GM19023 (cell line): ENCODE measurements around the gene ESRRG.

Experiments
- ATAC-seq: cut with Tn5 transposase; IDR thresholded peaks from one replicate; pipeline ENCODE4 v1.9.1; 2021; ENCODE audit warnings: mild to moderate bottlenecking, moderate library complexity; ENCODE audit not compliant: unreplicated experiment

The ESRRG gene

DNA sequence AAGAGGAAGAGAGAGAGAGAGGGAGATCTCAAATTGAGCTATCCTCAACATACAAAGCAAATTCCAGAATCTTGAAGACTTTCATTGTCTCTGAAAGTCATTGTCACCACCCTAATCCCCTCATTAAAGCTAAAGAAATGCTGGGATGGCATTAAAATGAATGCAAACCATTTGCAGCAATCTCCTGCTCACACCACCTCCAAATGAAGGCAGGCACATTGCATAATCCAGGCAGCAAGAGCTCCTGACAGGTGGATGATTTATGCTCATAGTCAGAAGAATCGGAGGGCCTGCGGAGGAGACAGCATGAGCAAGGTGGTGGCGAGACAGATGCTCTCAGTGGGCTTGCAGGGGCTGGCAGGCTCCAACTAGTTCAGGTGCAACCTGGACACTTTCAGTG, 90.2 kb downstream of the ESRRG start:
- no peak for ATAC-seq

DNA sequence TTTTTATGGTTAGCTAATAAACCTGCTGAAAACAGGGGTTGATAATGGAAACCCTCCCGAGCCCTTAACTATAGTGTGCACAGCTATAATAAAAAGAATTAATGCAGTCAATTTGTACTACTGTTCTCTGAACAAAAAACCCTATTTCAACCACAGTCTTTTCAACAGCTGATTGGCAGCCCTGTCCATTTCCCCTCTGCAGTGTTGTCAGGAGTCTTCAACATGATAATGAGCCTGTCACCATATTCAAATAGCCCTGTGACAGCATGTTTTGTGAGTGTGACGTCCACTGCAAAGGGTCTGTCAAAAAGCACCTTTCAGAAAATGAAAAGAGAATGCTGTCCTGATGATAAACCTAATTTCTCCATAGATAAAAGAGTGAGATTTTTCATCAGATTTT, 92.7 kb downstream of the ESRRG start:
- no peak for ATAC-seq

DNA sequence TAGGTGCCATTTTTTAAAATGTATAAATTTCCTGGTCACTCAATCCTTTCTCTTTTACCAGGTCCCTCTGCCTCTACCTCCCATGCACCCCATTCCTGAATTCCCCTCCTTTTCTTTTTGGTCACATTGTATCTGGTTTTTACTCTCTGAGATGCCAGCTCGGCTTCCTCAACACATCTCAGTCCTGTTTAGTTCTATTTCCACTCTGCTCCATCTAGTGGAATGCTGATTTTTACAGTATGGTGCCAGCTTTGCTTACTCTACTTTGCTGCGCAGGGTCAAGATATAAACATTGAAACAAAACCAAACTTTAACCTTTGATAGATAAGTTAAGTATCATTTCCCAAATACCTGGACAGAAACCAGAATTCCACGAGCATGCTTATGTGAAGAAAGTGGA, 96.0 kb downstream of the ESRRG start:
- no peak for ATAC-seq

DNA sequence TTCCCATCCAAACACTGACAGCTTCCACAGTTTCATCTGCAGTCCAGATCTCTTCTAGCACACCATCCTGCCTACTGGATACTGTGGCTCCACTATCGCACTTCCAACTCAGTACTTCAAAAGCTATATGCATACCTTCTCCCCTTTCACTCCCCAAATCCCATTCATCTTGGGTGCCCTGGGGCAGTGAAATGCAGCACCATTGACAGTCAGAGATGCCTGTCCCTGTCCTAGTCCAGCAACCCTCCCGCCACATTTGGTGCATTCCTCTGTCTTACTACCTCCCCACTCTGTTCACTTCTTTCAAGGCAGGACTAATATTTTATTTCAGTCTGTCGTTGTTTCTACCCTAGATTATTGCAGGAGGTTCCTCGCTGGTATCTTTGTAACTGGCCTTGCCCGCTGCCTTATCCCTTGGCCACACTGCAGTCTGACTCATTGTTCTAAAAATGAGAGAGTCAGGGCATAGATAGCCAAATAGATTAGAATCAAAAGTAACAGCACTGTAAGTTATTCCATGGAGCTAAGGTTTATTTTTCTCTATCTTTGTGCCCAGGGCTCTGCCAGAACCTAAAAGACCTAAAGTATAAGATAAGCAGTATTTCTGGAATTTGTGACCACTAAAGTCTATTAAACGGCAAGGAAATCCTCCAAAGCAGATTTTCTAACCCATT, 96.7 kb downstream of the ESRRG start:
- ATAC-seq = no peak

DNA sequence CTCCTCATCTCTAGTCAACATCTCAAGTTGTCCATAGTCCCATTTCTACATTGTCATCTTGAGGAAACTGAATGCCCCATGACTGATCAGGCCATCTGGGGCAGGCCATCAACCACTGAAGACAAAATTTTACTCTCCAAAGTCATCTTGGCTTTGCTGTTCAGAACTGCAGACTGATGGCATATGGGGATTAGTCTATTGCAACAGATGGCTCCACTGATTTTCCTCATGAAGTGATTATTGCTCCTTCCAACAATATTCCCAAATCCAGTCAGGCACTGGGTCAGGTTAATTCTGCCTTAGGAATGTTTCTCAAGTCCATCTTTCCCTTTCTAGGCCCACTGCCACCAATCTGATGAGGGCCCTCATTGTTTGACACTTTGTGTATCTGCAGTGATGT, 101.7 kb downstream of the ESRRG start:
- no peak for ATAC-seq

DNA sequence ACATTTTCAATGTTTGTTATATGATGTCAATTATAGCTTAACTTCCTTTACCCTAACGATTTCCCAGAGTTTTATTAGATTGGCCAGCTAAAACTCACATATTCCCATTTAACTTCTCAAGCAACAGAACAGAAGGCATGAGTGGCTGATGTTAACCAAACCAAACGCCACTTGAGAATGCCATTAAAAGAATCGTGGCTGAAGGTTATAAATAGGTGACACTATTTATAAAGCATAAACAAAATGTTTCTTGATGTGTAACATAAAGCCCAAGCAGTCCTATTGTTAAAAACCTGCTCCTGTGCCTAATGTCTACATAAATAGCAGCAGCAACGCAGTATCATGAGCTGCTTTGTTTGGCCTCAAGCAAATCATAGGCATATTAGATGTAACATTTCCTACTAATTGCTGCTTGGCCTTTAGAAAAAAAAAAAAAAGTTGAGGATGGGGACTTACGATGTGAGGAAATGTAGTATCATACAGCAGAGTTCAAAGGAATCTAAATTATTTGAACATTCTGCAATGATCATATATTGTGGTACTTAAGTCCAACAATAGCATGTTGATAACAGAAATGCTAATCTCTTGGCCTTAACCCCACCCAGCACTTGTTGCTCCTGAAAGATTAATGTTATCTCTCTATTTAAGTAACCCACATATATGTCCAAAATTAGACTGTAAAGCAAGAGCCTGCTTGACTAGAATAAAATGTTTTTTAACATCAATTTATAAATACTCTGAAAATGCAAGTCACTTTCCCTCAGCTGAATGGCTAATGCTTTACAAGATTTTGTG, 106.0 kb downstream of the ESRRG start:
- no peak for ATAC-seq

DNA sequence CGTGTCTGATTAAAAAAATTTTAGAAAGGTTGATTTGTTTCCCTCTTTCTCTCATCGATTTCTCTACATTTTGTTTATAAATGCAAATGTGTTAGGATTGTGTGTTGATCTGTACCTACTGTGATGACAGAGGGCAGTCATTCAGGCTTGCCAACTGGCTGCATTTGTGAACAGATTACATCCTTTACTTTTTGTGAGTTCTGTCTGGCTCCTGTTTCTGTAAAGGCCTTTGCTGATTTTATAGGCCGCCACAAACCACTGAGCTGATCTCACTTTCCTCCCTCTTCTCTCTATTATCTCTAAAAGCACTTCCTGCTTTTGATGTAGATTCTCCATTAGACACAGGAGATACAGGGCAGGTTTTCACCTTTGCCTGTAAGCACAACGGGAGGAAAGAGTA, 106.8 kb downstream of the ESRRG start:
- no peak for ATAC-seq

DNA sequence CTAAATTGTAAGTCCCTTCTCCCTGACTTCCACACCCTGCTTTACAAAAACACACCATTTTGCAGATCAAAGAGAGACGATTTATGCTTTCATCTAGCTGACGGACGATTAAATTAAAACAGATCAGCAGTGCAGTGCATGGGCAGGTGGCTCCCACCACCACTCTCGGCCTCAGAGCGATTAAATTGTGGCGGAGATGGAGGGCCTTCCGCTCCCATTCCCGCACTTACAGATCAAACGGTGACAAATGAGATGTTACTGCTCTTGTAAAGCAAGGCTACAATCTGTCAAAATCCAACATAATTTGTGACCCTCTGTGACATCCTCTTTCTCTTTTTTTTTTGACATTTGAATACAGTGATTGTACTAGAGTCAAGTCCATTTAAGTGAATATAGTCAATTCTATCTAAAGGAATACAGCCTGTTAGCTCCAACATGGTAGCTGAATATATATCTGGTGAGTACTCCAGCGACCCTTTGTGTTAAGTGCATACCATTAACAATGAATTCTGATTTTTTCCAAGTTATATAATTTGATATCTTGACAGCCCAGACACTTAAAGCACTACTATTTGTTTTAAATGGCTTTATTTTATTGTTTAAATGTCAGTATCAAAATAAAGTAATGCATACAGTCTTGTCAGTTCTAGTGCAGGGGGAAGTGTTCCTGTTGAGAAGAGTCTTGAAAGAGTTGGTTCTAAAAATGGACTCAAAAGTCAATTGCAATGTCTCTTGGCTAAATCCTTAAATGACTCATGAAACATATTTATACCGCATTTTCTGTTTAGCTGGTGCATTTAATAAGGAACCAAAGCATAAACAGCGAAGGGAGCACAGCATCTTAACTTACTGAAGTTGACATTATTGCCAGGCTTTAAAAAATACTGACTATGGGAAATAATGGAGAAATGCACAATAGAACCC, 109.0 kb downstream of the ESRRG start:
- ATAC-seq = no peak

DNA sequence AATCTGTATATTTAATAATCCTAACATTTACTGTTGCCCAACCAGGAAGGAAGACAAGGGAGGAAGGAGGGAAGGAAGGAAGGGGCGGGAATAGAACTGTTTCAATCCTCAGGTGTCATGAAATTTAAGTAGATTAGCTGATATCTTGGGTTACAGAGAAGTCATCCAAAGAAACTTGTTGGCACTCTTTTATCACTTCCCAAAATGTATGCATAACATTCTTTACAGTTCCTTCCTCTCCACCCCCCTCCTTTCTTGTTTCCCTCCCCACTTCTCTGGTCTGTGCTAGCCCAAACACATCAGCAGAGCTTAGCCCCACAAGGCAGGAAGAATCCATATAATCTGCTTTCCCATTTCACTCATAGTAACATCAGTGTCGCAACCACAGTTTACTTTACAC, 110.9 kb downstream of the ESRRG start:
- no peak for ATAC-seq

DNA sequence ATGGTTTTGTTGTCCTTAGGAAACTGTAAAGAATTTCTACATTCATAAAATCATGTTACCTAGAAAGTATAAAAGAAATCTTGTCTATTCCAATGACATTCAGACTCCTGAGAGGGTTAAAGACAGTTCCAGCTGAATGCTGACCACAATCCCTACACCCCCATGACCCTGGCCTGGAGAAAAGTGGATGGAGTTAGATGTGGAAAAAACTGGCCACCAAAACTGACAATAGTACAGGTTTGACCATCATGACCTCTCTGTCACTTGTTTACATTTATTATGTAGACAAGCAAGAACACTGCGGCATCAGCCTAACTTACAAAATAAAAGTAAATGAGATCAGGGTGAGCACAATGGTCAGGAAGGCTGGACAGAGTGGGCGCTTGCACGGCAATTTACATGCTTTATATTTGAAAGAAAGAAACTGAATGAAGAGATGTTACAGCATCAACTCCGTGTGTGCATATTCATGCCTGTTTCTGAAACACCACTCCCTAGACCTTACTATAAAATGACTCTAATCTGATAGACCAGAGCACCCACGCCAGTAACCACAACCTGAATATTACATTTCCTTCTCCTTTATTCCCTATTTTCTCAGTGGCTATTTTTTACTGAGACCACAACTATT, 116.0 kb downstream of the ESRRG start:
- ATAC-seq = no peak

DNA sequence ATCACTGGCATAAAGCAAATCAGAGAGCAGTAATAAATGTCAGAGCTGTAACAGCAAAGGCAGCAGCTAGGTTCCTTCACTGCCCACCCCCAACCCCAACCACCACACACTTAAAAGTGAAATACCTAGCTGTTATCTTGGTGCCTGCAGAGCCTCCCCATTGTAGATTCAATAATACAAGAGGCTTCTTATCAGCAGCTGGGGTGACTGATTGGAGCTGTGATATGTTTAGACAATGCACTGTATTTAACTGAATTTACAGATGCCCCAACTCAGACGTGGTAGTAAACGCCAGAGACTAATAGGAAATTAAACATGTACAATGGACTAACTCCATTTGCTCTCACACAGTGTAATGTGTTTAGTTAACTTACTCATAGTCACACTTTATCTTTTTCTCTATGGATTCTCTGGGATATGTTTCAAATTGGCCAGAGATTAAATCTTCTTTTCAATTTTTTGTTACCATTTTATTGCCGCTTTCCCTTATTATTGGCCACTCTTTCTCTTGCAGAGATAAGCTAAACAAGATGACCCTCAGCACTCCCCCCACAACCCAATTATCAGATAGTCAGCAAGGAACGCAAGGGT, 117.1 kb downstream of the ESRRG start:
- ATAC-seq = no peak

DNA sequence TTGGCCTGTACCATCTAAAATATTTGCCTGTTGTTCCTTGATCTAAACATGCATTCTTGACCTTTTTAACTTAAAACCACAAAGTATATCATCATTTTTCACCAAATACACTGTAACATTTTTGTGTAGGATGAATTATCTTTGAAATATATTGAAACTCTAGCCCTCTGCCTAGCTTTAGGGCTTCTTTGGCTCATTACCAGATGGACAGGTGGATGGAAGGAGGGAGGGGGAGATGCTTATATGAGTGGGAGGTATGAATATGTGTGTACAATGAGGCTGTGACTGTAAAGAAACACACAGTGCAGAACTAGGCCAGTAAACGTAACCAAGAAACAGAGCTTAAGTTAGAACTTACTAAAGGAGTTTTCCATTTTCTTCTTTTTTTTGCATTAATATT, 118.5 kb downstream of the ESRRG start:
- no peak for ATAC-seq

DNA sequence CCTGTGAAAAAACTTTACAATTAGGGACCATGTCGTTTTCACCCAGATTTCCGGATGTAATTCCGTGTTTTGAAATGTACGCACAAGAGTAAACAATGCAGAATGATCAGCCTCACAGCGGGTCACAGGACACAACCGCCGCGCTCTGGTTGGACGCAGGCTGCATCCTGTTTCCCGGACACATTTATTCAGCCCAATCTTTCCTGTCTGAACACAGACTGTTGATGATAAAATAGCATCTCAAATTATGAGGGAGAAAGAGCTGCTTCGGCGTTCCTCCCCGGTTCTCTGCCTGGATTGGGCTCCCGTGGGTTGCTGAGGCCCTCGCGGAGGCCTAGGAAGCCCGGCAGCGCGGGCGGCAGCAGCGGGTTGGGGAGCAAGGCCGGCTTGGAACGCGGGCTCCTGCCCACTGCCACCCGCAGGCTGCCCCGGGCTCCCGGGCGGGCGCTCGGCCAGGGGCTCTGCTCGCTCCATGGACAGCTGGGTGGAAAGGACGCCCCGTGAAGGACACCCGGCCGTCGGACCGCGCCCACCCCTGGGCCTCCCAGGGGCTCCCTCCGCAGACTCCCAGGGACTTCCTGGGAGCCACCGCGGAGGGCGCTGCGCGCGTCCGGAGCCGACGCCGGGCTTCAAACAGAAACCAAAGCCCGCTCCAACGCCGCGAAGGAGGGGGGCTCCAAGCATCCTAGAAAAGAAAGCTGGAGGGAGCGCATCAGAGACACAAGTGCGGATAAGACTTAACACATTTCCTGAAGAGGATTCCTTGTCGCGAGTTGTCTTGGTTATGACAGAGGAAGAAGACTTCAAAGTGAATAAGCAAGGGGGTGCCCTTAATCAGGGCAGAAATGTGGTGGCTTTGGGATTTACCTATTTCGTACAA, 122.3 kb downstream of the ESRRG start:
- peak; percentile 88 for ATAC-seq

DNA sequence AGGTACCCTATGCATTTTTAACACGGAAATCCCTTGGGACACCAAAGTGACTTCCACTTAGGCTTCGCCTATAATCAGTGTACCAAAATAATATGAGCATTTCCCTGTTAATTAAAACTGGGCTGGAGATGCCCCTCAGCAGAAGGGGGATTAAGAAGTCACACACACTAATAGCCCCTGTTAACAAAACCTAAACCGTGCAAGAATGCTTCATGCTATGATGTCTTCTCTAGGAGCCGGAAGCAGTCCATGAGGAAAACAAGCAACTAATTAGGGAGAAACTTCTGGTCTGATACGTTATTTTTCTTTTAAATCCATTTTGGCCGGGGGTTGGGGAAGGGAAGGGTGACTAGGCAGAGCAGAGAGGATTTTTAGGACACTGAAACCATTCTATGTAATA, 123.4 kb downstream of the ESRRG start:
- no peak for ATAC-seq

DNA sequence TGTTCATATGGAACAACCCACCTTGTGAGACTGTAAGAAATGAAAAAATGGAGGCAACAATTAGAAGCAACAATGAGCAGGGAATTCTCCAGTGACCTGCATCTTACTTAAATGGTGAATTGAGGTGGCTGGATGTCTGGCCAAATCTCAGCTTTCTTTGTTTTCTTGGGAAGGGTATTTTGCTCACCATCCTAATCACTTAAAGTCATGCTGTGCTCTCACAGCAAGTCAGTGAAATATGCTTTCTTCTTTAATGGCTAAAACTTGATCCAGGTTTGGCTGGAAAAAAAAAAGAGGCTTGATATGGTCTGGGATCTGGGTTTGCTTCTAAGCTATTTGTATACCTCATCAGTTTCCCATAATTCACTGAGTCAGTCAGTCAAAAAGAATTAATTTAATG, 124.8 kb downstream of the ESRRG start:
- ATAC-seq = no peak

DNA sequence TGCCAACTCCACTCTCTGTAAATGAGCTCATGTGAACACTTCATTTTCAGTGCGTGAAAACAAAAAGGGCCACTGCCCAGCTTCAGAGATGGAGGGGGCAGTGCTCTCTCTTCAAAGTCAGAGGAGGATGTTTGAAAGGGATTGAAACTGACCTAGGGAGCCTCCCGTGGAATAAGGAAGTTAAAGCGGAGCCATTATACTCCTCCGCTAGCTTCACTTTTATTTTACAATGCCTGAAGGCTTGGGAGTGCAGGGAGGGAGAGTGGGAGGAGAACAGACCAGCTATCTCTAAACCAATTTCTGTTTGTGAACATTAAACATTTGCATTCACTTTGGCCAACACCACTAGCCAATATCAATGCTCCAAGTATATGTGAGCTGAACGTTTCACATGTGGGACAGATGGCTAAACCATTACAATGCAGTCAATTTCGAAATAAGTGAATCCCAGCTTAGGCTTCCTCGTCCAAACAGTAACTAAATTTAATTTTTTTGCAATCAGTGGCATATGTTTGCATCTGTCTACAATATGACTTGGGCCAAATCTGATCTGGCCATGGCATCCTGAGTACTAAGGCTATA, 126.9 kb downstream of the ESRRG start:
- no peak for ATAC-seq

DNA sequence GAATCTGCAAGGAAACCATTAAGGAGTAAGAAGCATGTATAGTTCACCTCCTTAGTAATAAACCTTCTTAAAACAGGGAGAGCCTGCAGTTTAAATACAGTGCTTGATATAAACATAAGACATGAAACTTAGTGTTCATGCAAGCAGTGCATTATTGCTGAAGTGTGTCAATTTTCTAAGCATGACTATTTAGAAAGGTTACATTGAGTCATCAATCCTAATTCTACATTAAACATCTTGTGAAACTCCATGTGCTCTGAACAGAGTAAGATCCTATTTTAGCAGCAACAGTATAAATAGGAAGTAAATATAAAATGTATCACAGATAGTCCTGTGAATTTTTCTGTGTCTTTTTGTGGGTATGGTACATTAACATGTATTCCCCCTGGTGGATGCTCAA, 135.5 kb downstream of the ESRRG start:
- no peak for ATAC-seq

DNA sequence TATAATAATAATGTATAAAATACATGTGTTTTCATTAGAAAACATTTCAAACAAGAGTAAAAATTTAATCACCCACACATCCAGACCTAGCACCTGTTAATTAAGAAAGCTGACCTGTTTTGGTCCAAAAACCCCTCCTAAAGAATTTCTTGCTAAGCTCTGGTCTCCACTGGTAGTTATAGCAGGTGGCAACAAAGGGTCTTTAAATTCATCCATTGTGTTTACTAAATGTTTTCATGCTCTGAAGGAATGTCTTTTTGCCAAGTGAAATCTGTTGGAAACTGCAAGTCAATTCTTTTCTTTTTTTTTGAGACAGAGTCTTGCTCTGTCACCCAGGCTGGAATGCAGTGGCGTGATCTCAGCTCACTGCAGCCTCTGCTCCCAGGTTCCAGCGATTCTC, 141.1 kb downstream of the ESRRG start:
- no peak for ATAC-seq

DNA sequence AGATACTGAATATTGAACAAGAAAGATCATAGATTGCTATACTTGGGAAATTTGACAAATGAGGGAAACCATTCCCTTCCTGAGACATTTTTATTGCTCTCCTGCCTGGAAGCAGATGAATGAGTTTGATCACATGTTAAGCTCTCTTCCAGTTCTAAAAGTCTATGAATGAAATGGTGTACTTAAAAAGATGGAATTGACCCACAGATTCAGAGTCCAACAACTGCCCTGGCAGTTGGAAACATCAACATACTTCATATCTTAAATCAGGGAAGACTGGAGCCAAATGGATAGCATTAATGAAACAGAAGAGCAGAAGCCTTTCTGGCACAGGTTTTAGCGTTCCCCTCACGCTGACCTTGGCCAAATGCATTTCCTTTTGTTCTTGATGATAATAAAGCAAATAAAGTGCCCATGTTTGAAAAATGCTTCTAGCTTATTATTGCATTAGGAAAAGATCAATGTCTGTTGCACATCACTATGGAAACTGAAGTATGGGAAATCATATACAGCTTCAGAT, 142.6 kb downstream of the ESRRG start:
- no peak for ATAC-seq
